D721Med (cell line): ENCODE measurements around the gene CCSER2.

Source experiments
- DNase-seq: peaks from one replicate; pipeline ENCODE4 v3.0.0; 2011; ENCODE audit warnings: low spot score; ENCODE audit not compliant: insufficient read length
- FAIRE-seq: peaks from 2 replicates; lab custom pipeline; 2011; peaks lifted over from hg19 to GRCh38; lab: Jason Lieb, UNC
- TF ChIP-seq, protein P1 (sequence below): IDR thresholded peaks from 2 replicates; pipeline ENCODE4 v1.5.1; 2012; ENCODE audit warnings: mild to moderate bottlenecking, control low read depth; ENCODE audit not compliant: insufficient read depth; ENCODE audit errors: missing control alignments

CCSER2 gene

GRCh38 chr10:84519235-84519634 lies 190.8 kb downstream of the CCSER2 start:
- FAIRE-seq: no peak
- DNase-seq: no peak
- TF ChIP-seq, protein P1, sequence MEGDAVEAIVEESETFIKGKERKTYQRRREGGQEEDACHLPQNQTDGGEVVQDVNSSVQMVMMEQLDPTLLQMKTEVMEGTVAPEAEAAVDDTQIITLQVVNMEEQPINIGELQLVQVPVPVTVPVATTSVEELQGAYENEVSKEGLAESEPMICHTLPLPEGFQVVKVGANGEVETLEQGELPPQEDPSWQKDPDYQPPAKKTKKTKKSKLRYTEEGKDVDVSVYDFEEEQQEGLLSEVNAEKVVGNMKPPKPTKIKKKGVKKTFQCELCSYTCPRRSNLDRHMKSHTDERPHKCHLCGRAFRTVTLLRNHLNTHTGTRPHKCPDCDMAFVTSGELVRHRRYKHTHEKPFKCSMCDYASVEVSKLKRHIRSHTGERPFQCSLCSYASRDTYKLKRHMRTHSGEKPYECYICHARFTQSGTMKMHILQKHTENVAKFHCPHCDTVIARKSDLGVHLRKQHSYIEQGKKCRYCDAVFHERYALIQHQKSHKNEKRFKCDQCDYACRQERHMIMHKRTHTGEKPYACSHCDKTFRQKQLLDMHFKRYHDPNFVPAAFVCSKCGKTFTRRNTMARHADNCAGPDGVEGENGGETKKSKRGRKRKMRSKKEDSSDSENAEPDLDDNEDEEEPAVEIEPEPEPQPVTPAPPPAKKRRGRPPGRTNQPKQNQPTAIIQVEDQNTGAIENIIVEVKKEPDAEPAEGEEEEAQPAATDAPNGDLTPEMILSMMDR: no peak

- no peak for DNase-seq
- TF ChIP-seq, protein P1: no peak
- FAIRE-seq: peak; percentile 35
Measured at GRCh38 chr10:84521013-84521412, 192.6 kb downstream of the CCSER2 start.

DNA sequence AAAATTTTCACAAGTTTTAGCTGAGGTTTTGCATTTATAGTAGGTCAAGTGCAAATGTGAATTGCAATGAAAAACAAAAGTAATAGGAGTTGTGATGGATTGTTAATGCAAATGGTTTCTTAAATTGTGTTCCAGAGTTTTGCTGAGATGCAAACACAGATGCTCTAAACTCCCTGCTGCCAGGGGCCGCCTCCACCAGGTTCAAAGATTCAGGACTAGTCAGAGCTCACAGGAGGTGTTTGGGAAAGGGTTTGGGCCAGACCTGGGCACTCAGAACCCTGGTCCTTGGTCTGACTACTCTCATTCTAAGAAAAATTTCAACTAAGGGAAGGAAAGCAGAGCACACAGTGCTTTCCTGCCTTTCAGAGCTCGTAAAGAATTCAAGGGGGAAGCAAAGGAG lies 193.1 kb downstream of the CCSER2 start:
- TF ChIP-seq, protein P1: no peak
- DNase-seq: no peak
- FAIRE-seq: no peak

- FAIRE-seq (no peak), DNase-seq (no peak)
- TF ChIP-seq, protein P1: no peak
Measured at GRCh38 chr10:84522612-84523462, 194.4 kb downstream of the CCSER2 start.

GRCh38 chr10:84523526-84523925 lies 195.1 kb downstream of the CCSER2 start:
- FAIRE-seq (no peak), DNase-seq (no peak)
- TF ChIP-seq, protein P1: no peak

DNA sequence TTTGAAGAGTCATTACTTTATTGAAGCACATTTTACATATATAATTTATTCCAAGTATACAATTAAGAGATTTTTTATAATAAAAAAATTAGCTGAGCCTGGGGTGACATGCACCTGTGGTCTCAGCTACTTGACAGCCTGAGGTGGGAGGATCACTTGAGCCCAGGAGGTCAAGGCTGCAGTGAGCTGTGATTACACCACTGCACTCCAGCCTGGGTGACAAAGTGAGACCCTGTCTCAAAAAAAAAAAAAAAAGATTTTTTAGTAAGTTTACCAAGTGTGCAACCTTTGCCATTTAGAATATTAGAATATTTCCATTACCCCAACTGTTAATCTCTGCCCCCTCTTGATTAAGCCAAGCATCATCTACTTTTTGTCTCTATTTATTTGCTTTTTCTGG lies 196.0 kb downstream of the CCSER2 start:
- DNase-seq: no peak
- no peak for FAIRE-seq
- TF ChIP-seq, protein P1: no peak
